A673 (cell line): ENCODE results near the gene NFKBIA. TPM values are rescaled to one million over a fixed set of nuclear protein-coding genes. Genes with fewer than 3 reads are reported as not detected.

Experiments used
- BruUV-seq: library from RNA; stranded (reverse); fragments of 400-500 nt; replicated peaks from 2 replicates; lab custom pipeline; 2021; lab: Mats Ljungman, UMichigan
- CTCF ChIA-PET: fragments of 300-600 bp; sonication (Branson Sonifier 250); formaldehyde crosslinking; loops from one replicate; lab custom pipeline; 2022; ENCODE audit warnings: antibody characterized with exemption; lab: Charles Lee
- POLR2A ChIA-PET: fragments of 300-600 bp; sonication (Branson Sonifier 250); formaldehyde crosslinking; loops from one replicate; lab custom pipeline; 2022; ENCODE audit warnings: antibody characterized with exemption; ENCODE audit not compliant: low non-redundant PET; lab: Charles Lee
- DNase-seq: peaks from one replicate; pipeline ENCODE4 v3.0.0-alpha.2; 2015; ENCODE audit warnings: low spot score
- H3K27ac ChIP-seq: fragments of 200-600 bp; sonication (generic); 2 replicates; pipeline ENCODE4 v1.5.1; 2016; ENCODE audit warnings: mixed run types, low read depth, mild to moderate bottlenecking, mixed read lengths, antibody characterized with exemption, low read length; ENCODE audit not compliant: poor library complexity, severe bottlenecking
- H3K27me3 ChIP-seq: fragments of 200-600 bp; sonication (generic); replicated peaks from 2 replicates; pipeline ENCODE4 v1.6.1; 2017; ENCODE audit warnings: mixed run types, low read depth, mild to moderate bottlenecking, mixed read lengths, antibody characterized with exemption, low read length; ENCODE audit not compliant: insufficient read depth, poor library complexity
- H3K36me3 ChIP-seq: fragments of 200-600 bp; sonication (generic); 2 replicates; pipeline ENCODE4 v1.6.1; 2016; ENCODE audit warnings: mixed run types, mild to moderate bottlenecking, mixed read lengths, antibody characterized with exemption, low read length; ENCODE audit not compliant: insufficient read depth, poor library complexity, severe bottlenecking
- H3K4me1 ChIP-seq: fragments of 200-600 bp; sonication (generic); 2 replicates; pipeline ENCODE4 v1.6.1; 2017; ENCODE audit warnings: mixed run types, mild to moderate bottlenecking, mixed read lengths, antibody characterized with exemption, low read length; ENCODE audit not compliant: insufficient read depth, poor library complexity, severe bottlenecking
- H3K4me3 ChIP-seq: fragments of 200-600 bp; sonication (generic); 2 replicates; pipeline ENCODE4 v1.5.1; 2016; ENCODE audit warnings: low read depth, mixed run types, mild to moderate bottlenecking, mixed read lengths, low read length; ENCODE audit not compliant: poor library complexity, severe bottlenecking
- H3K9me3 ChIP-seq: fragments of 200-600 bp; sonication (generic); 2 replicates; pipeline ENCODE4 v1.6.1; 2016; ENCODE audit warnings: mixed run types, low read depth, mild to moderate bottlenecking, mixed read lengths, antibody characterized with exemption, low read length; ENCODE audit not compliant: poor library complexity, severe bottlenecking
- CTCF ChIP-seq: fragments of 300-800, 200-600 bp; sonication (generic); conservative IDR thresholded peaks from 2 replicates; pipeline ENCODE4 v1.5.1; 2017; ENCODE audit warnings: low read depth, mild to moderate bottlenecking, antibody characterized with exemption, low read length, moderate library complexity, mixed read lengths
- EZH2 ChIP-seq: fragments of 200-600 bp; sonication (generic); IDR thresholded peaks from 2 replicates; pipeline ENCODE4 v1.6.1; 2017; ENCODE audit warnings: borderline replicate concordance, low read depth, mild to moderate bottlenecking, mixed read lengths, antibody characterized with exemption, low read length; ENCODE audit not compliant: poor library complexity, severe bottlenecking
- intact Hi-C: fragments of 100-400 bp; cut with micrococcal nuclease; formaldehyde crosslinking; loops from one replicate; pipeline ENCODE4 v1.10.0; 2022; ENCODE audit not compliant: unreplicated experiment
- total RNA-seq: library from RNA; stranded (reverse); gene quantifications from 2 replicates; pipeline ENCODE4 v1.2.3, GENCODE V29; 2021

The NFKBIA gene
- total RNA-seq, 1 experiment from 2014 or later: 73.9 TPM

GRCh38 chr14:35370969-35371368 lies 33.6 kb downstream of the NFKBIA start:
- Histone ChIP-seq H3K27ac (no peak overlapping the region), H3K4me1 (peaks cover 13% of the 10 kb centered on the region), H3K27me3 (no peaks in the 10 kb centered on the region), H3K4me3 (no peak overlapping the region), H3K36me3 (no peaks in the 10 kb centered on the region), H3K9me3 (no peaks in the 10 kb centered on the region)
- BruUV-seq: no TSS peak
- intact Hi-C loops: no loop called here
- ChIA-PET CTCF (no interaction called here), POLR2A (no interaction called here)
- DNase-seq: no peak
- TF ChIP-seq EZH2 (no peak), CTCF (no peak)

GRCh38 chr14:35369701-35370191 lies 34.8 kb downstream of the NFKBIA start:
- Histone ChIP-seq H3K9me3 (no peaks in the 10 kb centered on the region), H3K36me3 (no peaks in the 10 kb centered on the region), H3K27ac (no peak overlapping the region), H3K4me1 (peaks cover 13% of the 10 kb centered on the region), H3K27me3 (no peaks in the 10 kb centered on the region), H3K4me3 (no peak overlapping the region)
- intact Hi-C loops: no loop called here
- no peak for TF ChIP-seq EZH2
- no peak for TF ChIP-seq CTCF
- no peak for DNase-seq
- BruUV-seq: no TSS peak
- ChIA-PET POLR2A (interaction anchor here (0.6 kb wide), 1 partner anchor 31 kb away, joined by 3 read pairs; no protein-coding TSS in a partner anchor), CTCF (no interaction called here)

GRCh38 chr14:35368583-35369392 lies 35.8 kb downstream of the NFKBIA start:
- Histone ChIP-seq H3K4me1 (peaks cover 13% of the 10 kb centered on the region), H3K36me3 (no peaks in the 10 kb centered on the region), H3K4me3 (no peak overlapping the region), H3K9me3 (no peaks in the 10 kb centered on the region), H3K27me3 (no peaks in the 10 kb centered on the region), H3K27ac (no peak overlapping the region)
- ChIA-PET CTCF (no interaction called here), POLR2A (interaction anchor here (0.6 kb wide), 1 partner anchor 32 kb away, joined by 3 read pairs; no protein-coding TSS in a partner anchor)
- BruUV-seq: no TSS peak
- DNase-seq: no peak
- TF ChIP-seq CTCF (no peak), EZH2 (no peak)
- intact Hi-C loops: no loop called here
